Measurements from ENCODE around the gene ATAD3C.

GRCh38 chr1:1407636-1408318, 41.7 kb upstream of the ATAD3C start:
- TF ChIP-seq EZH2 (IDR thresholded peaks at IDR 0.05; ENCODE audit: low read depth, low read length, severe bottlenecking) (no peak), CBX5 (IDR thresholded peaks at IDR 0.05; ENCODE audit: low read depth, low read length) (no peak), CTCF (IDR thresholded peaks at IDR 0.05; ENCODE audit: control extremely low read depth in 1 of 3, insufficient read depth in 1 of 3, low read depth in 1 of 3, low read length in 3 of 3) (no peak), MAFK (IDR thresholded peaks at IDR 0.05; ENCODE audit: low read depth, low read length) (no peak), POLR2AphosphoS5 (IDR thresholded peaks at IDR 0.05; ENCODE audit: low read depth, low read length) (no peak), TAF1 (IDR thresholded peaks at IDR 0.05; ENCODE audit: low read depth, low read length) (no peak), ZNF274 (IDR thresholded peaks at IDR 0.05; ENCODE audit: borderline replicate concordance, extremely low read depth, low read length) (no peak), EP300 (IDR thresholded peaks at IDR 0.05; ENCODE audit: borderline replicate concordance in 1 of 2, low read depth in 2 of 2, low read length in 2 of 2) (no peak), RXRA (IDR thresholded peaks at IDR 0.05; ENCODE audit: insufficient read depth, low read depth, low read length) (no peak), YY1 (IDR thresholded peaks at IDR 0.05; ENCODE audit: low read depth, low read length) (no peak), ASH2L (IDR thresholded peaks at IDR 0.05; ENCODE audit: low read length) (no peak), GABPA (IDR thresholded peaks at IDR 0.05; ENCODE audit: borderline replicate concordance, insufficient read depth, low read length) (no peak)

All from H1 (cell line).